B cell (primary cell): ENCODE results near the gene RNF32. TPM values are rescaled to one million over a fixed set of nuclear protein-coding genes. Genes with fewer than 3 reads are reported as not detected.
"Not testable (repeated sequence)": the region's sequence is repeated elsewhere in the genome, so short reads cannot be mapped to it uniquely, and the experiment has no call there.

Experiments used
- ATAC-seq: fragments of 200-7000 bp; cut with Tn5 transposase; one replicate; pipeline ENCODE4 v1.10.0; 2021; ENCODE audit warnings: low read depth, mild to moderate bottlenecking, moderate number of reproducible peaks, moderate library complexity
- CTCF ChIA-PET: fragments of 350-600 bp; sonication (Branson Sonifier 250); formaldehyde crosslinking; loops from one replicate; lab custom pipeline; 2021; ENCODE audit warnings: antibody characterized with exemption, inconsistent platforms; lab: Charles Lee
- POLR2A ChIA-PET: fragments of 350-600 bp; sonication (Branson Sonifier 250); formaldehyde crosslinking; loops from one replicate; lab custom pipeline; 2021; ENCODE audit warnings: antibody characterized with exemption; lab: Charles Lee
- DNase-seq: peaks from one replicate; pipeline ENCODE4 v3.0.0; 2013
- H2AFZ ChIP-seq: 2 replicates; pipeline ENCODE4 v1.6.1; 2012; ENCODE audit warnings: mild to moderate bottlenecking, low read depth, low read length; ENCODE audit not compliant: insufficient read depth, poor library complexity, severe bottlenecking
- H3K27ac ChIP-seq, 2 donors: 1 replicate in 1 of 2; 2 replicates in 1 of 2; pipeline ENCODE4 v1.5.1; 2012 to 2013; ENCODE audit warnings: low read length in 2 of 2, mild to moderate bottlenecking in 2 of 2, moderate library complexity in 1 of 2
- H3K27me3 ChIP-seq, 4 experiments: fragments of 200-600 bp in 1 of 4; sonication (generic) in 1 of 4; replicated peaks in 1 of 4; 1 replicate in 2 of 4; 2 replicates in 2 of 4; pipeline versions ENCODE4 v1.6.1 to v1.7.0; 2013 to 2016; ENCODE audit warnings: low read length in 3 of 4, mild to moderate bottlenecking in 2 of 4, mixed read lengths in 1 of 4, moderate library complexity in 1 of 4; ENCODE audit not compliant: insufficient read depth in 4 of 4, control insufficient read depth in 3 of 4; ENCODE audit errors: control extremely low read depth in 1 of 4
- H3K36me3 ChIP-seq, 2 experiments: replicated peaks in 1 of 2; 1 replicate in 1 of 2; 2 replicates in 1 of 2; pipeline versions ENCODE4 v1.6.1 to v1.7.1; 2013; ENCODE audit warnings: low read length in 1 of 2; ENCODE audit not compliant: insufficient read depth in 2 of 2, control insufficient read depth in 1 of 2; ENCODE audit errors: control extremely low read depth in 1 of 2, extremely low read depth in 1 of 2
- H3K4me1 ChIP-seq, 2 donors: fragments of 200-600 bp in 1 of 2; sonication (generic) in 1 of 2; 1 replicate in 1 of 2; 2 replicates in 1 of 2; pipeline versions ENCODE4 v1.5.1 to v1.6.1; 2013 to 2017; ENCODE audit warnings: low read length in 2 of 2; ENCODE audit not compliant: control insufficient read depth in 2 of 2, insufficient read depth in 2 of 2
- H3K4me2 ChIP-seq: replicated peaks from 2 replicates; pipeline ENCODE3; 2012; ENCODE audit warnings: mild to moderate bottlenecking, low read depth, low read length; ENCODE audit not compliant: poor library complexity, severe bottlenecking
- H3K4me3 ChIP-seq, 5 experiments: fragments of 200-600 bp in 1 of 5; sonication (generic) in 1 of 5; 1 replicate in 3 of 5; 2 replicates in 2 of 5; pipeline versions ENCODE4 v1.5.1 to v1.7.0; 2011 to 2016; ENCODE audit warnings: low read length in 4 of 5, mild to moderate bottlenecking in 4 of 5, low read depth in 2 of 5, control low read depth in 1 of 5, moderate library complexity in 1 of 5; ENCODE audit not compliant: insufficient read depth in 1 of 5; ENCODE audit errors: control extremely low read depth in 1 of 5, extremely low read depth in 1 of 5
- H3K79me2 ChIP-seq: fragments of 200-600 bp; sonication (generic); one replicate; pipeline ENCODE4 v1.6.0; 2016; ENCODE audit warnings: low read length; ENCODE audit not compliant: control insufficient read depth, insufficient read depth
- H3K9ac ChIP-seq: fragments of 200-600 bp; sonication (generic); 2 replicates; pipeline ENCODE4 v1.6.1; 2017; ENCODE audit warnings: mild to moderate bottlenecking, low read length, moderate library complexity
- H3K9me3 ChIP-seq, 3 donors: one replicate each; pipeline versions ENCODE4 v1.6.1 to v1.7.1; 2013; ENCODE audit warnings: low read length in 2 of 3; ENCODE audit not compliant: control insufficient read depth in 2 of 3, insufficient read depth in 1 of 3; ENCODE audit errors: control extremely low read depth in 1 of 3
- H4K20me1 ChIP-seq: 2 replicates; pipeline ENCODE4 v1.6.0; 2012; ENCODE audit warnings: mild to moderate bottlenecking, low read length; ENCODE audit not compliant: insufficient read depth, control insufficient read depth, poor library complexity, severe bottlenecking
- H3K27ac Mint-ChIP-seq: one replicate; pipeline ENCODE4 v1.8.0; 2021; ENCODE audit warnings: mixed read lengths
- H3K27me3 Mint-ChIP-seq: one replicate; pipeline ENCODE4 v1.8.0; 2021; ENCODE audit warnings: mixed read lengths
- H3K4me1 Mint-ChIP-seq: one replicate; pipeline ENCODE4 v1.8.0; 2021; ENCODE audit warnings: mixed read lengths
- H3K4me3 Mint-ChIP-seq: one replicate; pipeline ENCODE4 v1.8.0; 2021; ENCODE audit warnings: mixed read lengths
- H3K9me3 Mint-ChIP-seq: one replicate; pipeline ENCODE4 v1.8.0; 2022; ENCODE audit warnings: mixed read lengths; ENCODE audit not compliant: insufficient read depth
- CTCF ChIP-seq: fragments of 200-600 bp; IDR thresholded peaks from one replicate; pipeline ENCODE4 v1.8.0; 2022; ENCODE audit warnings: antibody characterized with exemption, mild to moderate bottlenecking
- EZH2 ChIP-seq: IDR thresholded peaks from 2 replicates; pipeline ENCODE4 v1.6.1; 2012; ENCODE audit warnings: borderline replicate concordance, low read depth, mild to moderate bottlenecking, moderate library complexity, low read length; ENCODE audit not compliant: insufficient read depth, poor library complexity, severe bottlenecking
- WGBS: methylation state at CpG from one replicate; pipeline ENCODE4 v1.1.5; 2013; ENCODE audit warnings: missing lambda C conversion rate; ENCODE audit not compliant: insufficient coverage; 5-methylcytosine and 5-hydroxymethylcytosine counted together
- intact Hi-C: fragments of 100-400 bp; cut with micrococcal nuclease; formaldehyde crosslinking; loops from one replicate; pipeline ENCODE4 v1.10.0; 2022
- polyA plus RNA-seq: library from polyadenylated mRNA; depleted of rRNA; stranded (reverse); fragments of >200 nt; gene quantifications from 2 replicates; pipeline ENCODE4 v1.2.3, GENCODE V29; 2012
- total RNA-seq, 2 donors: library from RNA; stranded (reverse); fragments of 120-200 nt in 1 of 2; gene quantifications; 1 replicate in 1 of 2; 2 replicates in 1 of 2; pipeline versions ENCODE4 v1.2.3 to v1.2.4, GENCODE V29; 2013 to 2022

The RNF32 gene
- total and polyA plus RNA-seq, 2 donors (not counting 1 experiment from before 2014, with no cell fraction given), result 1.6 to 2.3 TPM

- CTCF ChIA-PET, result interaction anchor here (0.7 kb wide), 1 partner anchor 34 kb away, joined by 3 read pairs; no protein-coding TSS in a partner anchor
- ATAC-seq, H3K27me3 ChIP-seq, H3K27me3 Mint-ChIP-seq, H3K9ac ChIP-seq, DNase-seq, H3K4me3 Mint-ChIP-seq, H4K20me1 ChIP-seq, intact Hi-C loops, H3K27ac ChIP-seq, H3K4me3 ChIP-seq, H3K4me1 ChIP-seq, H3K4me2 ChIP-seq, POLR2A ChIA-PET, H3K4me1 Mint-ChIP-seq, H3K36me3 ChIP-seq, H3K27ac Mint-ChIP-seq, H3K79me2 ChIP-seq, H2AFZ ChIP-seq: not testable (repeated sequence)
- H3K9me3 Mint-ChIP-seq, result peaks cover 17% of the 10 kb centered on the region
- H3K9me3 ChIP-seq, result peaks cover 3 to 19% (median 8%) of the 10 kb centered on the region in 3 donors
- WGBS, result no CpG with 5 or more reads among the region's 1 CpG
Measured at GRCh38 chr7:156701787-156702186, 61.2 kb downstream of the RNF32 start.

GRCh38 chr7:156702399-156702798 is 61.8 kb downstream of the RNF32 start:
- ChIA-PET CTCF (interaction anchor here (0.7 kb wide), 1 partner anchor 35 kb away, joined by 3 read pairs; no protein-coding TSS in a partner anchor), POLR2A (no interaction called here)
- peaks cover 13% of the 10 kb centered on the region for H3K9me3 Mint-ChIP-seq
- ATAC-seq, result no peak
- H3K36me3 ChIP-seq, result peaks cover 0 to 3% of the 10 kb centered on the region in 2 experiments
- no peak overlapping the region for H3K27ac ChIP-seq
- intact Hi-C loops, result no loop called here
- H4K20me1 ChIP-seq, result no peaks in the 10 kb centered on the region
- H3K9ac ChIP-seq, result no peak overlapping the region
- peaks cover 3 to 19% (median 6%) of the 10 kb centered on the region in 3 donors for H3K9me3 ChIP-seq
- no peak for TF ChIP-seq EZH2
- no peak for TF ChIP-seq CTCF
- H3K79me2 ChIP-seq, result peaks cover 3% of the 10 kb centered on the region
- no peaks in the 10 kb centered on the region for H3K27me3 ChIP-seq
- no peak overlapping the region for H3K27ac Mint-ChIP-seq
- H3K27me3 Mint-ChIP-seq, result no peaks in the 10 kb centered on the region
- DNase-seq, result no peak
- no peak overlapping the region for H3K4me2 ChIP-seq
- peaks cover 8% of the 10 kb centered on the region for H3K4me1 Mint-ChIP-seq
- no peak overlapping the region for H3K4me3 Mint-ChIP-seq
- no peak overlapping the region for H2AFZ ChIP-seq
- H3K4me1 ChIP-seq, result peaks cover 3 to 6% of the 10 kb centered on the region in 2 donors
- H3K4me3 ChIP-seq, result no peak overlapping the region
